ENCODE data around the gene KLK10.

Gene KLK10

DNA sequence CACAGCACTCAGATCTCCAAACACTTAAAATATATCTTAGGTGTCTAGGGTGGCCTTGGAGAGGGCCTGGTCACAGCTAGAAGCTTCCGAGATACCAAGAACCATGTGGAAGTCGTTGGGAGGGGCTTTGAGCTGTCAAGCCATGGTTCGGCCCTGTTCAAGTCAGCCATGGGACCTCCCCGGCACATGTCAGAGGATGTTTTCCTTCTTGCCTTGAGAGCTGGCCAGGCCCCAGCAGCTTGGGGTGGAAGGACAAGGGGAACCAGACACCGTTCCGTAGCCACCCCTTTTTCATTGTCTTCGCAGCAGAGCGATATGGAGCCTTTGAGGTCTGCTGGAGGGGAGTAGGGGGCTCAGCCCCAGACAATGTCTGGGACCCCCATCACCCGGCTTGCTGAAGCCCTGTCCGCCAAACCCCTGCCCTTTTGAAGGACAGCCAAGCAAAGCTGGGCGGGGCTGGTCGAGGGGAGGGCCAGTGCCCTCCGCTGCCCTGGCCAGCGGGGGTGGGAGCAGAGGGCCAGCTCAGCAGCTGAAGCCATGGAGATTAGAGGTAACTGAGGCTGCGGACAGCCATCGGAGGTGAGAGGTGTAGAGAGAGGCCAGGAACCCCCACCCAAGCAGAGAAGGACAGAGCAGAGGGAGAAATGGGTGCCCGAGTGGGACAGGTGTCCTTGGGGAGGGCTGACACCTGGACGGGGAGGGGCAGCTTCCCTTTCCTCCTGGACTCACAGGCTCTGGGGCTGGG is 6.5 kb upstream of the KLK10 start:
- DNase-seq (ENCODE audit: low spot score): no peak

- no peak for DNase-seq (ENCODE audit: low spot score)
These were observed 5.9 kb upstream of the KLK10 start for GRCh38 chr19:51025401-51025800.

- DNase-seq (ENCODE audit: low spot score): no peak
These were observed 5.4 kb upstream of the KLK10 start for GRCh38 chr19:51024924-51025323.

GRCh38 chr19:51023946-51024345 is 4.4 kb upstream of the KLK10 start:
- no peak for DNase-seq (ENCODE audit: low spot score)

DNA sequence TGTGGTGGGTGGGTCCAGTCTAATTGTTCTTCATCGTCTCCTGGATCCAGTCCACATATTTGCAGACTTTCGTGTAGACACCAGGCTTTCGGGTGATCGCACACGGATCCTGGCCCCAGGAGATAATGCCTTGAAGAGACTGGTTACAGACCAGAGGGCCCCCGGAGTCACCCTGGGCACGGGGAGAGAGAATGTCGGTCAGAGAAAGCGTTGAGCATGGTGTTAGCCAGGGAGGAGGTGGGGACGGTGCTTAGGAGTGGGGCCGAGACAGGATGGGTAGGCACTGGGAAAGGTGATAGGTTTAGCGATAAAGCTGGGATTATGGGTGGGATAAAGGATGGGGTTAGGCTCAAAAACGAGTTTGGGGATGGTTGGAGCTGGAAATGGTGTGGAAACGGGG is 3.0 kb upstream of the KLK10 start:
- no peak for DNase-seq (ENCODE audit: low spot score)

- peak; percentile 52 for DNase-seq (ENCODE audit: low spot score)
These were observed 1.6 kb upstream of the KLK10 start for GRCh38 chr19:51020988-51021651.

DNA sequence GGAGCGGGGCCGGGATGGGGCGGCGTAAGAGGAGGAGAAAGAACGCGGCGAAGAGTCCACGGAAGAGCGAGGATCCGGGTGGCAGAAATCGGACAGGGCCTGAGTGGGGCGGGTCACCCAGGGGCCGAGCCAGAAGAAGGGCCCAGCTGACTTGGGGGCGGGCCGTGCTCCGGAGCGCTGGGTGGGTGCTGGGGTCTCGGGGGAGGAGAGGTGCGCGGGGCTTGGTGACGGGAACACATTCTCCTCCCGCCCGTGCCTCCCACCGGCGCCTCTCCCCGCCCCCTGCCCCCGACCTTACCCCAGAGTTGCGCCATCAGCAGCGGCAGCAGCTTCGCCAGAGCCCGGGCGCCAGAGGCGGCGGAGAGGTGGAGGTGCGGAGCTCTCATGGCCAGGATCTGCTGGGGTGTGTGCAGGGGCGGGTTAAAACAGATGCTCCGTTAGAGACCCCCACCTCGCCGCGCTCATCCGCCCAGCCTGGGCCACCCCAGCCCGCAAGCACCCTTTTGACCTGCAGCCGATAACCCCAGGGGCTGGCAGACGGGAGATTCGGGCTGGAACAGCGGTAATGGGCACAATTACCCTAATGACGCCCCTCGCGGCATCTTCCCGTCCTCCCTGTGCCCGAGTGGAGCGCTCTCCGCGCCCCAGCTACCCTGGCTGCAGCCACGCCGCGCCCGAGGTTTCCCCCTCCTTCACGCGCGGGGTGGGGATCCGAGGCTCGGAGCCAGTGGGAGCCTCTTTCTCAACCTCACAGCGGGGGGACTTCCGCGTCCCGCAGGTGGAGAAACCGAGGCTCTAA is 565 bp downstream of the KLK10 start:
- DNase-seq (ENCODE audit: low spot score): no peak

- DNase-seq (ENCODE audit: low spot score): peak; percentile 80
These were observed 2.5 kb downstream of the KLK10 start for GRCh38 chr19:51016798-51017683.

GRCh38 chr19:51015691-51016267 is 3.7 kb downstream of the KLK10 start:
- no peak for DNase-seq (ENCODE audit: low spot score)

DNA sequence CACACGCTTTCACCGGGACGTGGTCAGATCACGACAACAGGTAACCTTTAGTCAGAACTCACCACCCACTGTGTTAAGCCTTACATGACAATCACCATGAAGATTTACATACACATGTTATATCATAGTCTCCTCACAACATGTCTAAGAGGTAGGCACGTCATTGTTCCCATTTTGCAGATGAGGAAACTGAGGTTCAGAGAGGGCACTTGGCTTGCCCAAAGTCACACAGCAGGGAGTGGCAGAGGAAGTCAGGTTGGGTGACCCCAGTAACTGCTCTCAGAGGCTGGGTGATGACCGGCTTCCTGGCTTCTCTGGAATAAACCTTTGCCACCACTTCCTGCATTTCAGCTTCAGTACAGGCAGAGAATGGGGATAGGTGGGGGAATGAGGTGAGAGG is 5.3 kb downstream of the KLK10 start:
- DNase-seq (ENCODE audit: low spot score): no peak

- DNase-seq (ENCODE audit: low spot score): no peak
These were observed 6.8 kb downstream of the KLK10 start for GRCh38 chr19:51012661-51013190.

- DNase-seq (ENCODE audit: low spot score): no peak
These were observed 9.3 kb downstream of the KLK10 start for GRCh38 chr19:51010066-51010795.

DNA sequence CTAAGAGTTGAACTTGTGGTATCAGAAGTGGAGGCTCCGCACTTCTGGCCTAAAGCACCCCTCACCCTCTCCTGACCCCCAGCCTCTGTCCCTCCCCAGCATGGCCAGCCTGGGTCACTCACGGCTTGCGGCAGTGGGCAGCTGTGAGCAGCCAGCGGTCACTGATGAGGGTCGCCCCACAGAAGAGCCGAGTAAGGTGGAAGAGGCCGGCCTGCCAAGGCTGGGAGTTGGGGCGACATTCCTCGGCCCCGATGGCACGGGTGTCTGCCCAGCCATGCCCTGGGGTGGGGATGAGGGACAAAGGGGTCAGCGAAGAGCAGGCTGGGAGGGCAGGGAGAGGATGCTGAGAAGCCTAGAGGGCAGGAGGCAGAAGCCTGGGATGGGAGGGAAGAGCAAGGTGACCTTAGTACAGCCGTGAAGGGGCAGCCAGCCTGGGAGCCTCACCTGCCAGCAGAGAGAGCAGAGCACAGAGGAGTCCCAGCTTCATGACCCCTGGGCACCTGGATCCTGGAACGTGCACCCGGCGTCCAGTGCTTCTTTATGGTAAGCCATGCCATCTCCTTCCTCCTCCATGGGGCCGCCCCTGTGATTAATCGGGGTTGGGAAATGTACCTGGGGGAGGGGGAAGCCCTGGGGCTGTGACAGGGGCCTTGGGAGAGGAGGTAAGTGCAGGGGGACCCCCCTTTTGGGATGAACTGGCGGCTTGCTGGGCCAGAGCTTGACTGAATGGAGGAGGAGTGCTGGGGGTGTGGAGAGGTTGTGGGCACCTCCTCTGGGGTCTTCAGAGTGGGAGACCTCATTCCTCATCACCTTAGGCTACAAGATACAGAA is 10.2 kb downstream of the KLK10 start:
- DNase-seq (ENCODE audit: low spot score): no peak

- no peak for DNase-seq (ENCODE audit: low spot score)
These were observed 12.0 kb downstream of the KLK10 start for GRCh38 chr19:51007488-51007887.

DNA sequence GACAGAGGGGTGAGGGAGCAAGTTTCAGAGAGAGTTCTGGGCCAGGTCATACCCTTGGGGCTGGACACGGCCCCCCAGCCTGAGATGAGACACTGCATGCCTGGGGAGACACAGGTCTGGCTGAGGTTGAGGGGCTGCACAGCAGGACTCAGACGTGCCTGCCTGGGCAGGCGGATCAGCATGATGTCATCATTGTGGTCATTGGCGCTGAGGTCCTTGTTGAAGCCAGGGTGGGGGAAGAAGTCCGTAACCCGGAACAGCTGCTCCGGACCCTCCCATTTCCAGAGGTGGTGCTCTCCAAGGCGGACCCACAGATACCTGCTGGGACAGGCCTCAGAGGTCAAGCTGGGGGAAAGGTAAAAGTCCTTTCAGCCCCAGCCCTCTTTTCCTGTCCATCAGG is 13.1 kb downstream of the KLK10 start:
- no peak for DNase-seq (ENCODE audit: low spot score)

- no peak for DNase-seq (ENCODE audit: low spot score)
These were observed 14.3 kb downstream of the KLK10 start for GRCh38 chr19:51005248-51005647.

- DNase-seq (ENCODE audit: low spot score): no peak
These were observed 16.2 kb downstream of the KLK10 start for GRCh38 chr19:51003316-51003715.

- no peak for DNase-seq (ENCODE audit: low spot score)
These were observed 16.8 kb downstream of the KLK10 start for GRCh38 chr19:51002542-51003311.

GRCh38 chr19:51002089-51002532 is 17.4 kb downstream of the KLK10 start:
- no peak for DNase-seq (ENCODE audit: low spot score)

All from AG20443 (cell line).